HG02943 (cell line): ENCODE results near the gene HPX.
"Not testable (repeated sequence)": the region's sequence is repeated elsewhere in the genome, so short reads cannot be mapped to it uniquely, and the experiment has no call there.

ENCODE experiments used
- ATAC-seq: cut with Tn5 transposase; IDR thresholded peaks from one replicate; pipeline ENCODE4 v1.9.1; 2021; ENCODE audit warnings: mild to moderate bottlenecking, low read depth, moderate library complexity; ENCODE audit not compliant: unreplicated experiment

Gene HPX

GRCh38 chr11:6393989-6394670 is 46.7 kb downstream of the HPX start:
- ATAC-seq, result no peak

- ATAC-seq, result not testable (repeated sequence)
These were observed 48.5 kb downstream of the HPX start for GRCh38 chr11:6392251-6392650.

GRCh38 chr11:6391537-6392134 is 49.2 kb downstream of the HPX start:
- ATAC-seq, result no peak

GRCh38 chr11:6390718-6391469 is 49.9 kb downstream of the HPX start:
- no peak for ATAC-seq

GRCh38 chr11:6389905-6390717 is 50.7 kb downstream of the HPX start, which contains the start of gene SMPD1:
Gene SMPD1 (plus strand): TSS chr11:6390474. CDS start chr11:6390599, 125 bp downstream.
- peak; percentile 97 for ATAC-seq

- no peak for ATAC-seq
These were observed 52.0 kb downstream of the HPX start for GRCh38 chr11:6388748-6389147.

- no peak for ATAC-seq
These were observed 52.8 kb downstream of the HPX start for GRCh38 chr11:6387811-6388599.

- ATAC-seq, result no peak
These were observed 55.6 kb downstream of the HPX start for GRCh38 chr11:6385046-6385777.
